ENCODE data around the gene CCNYL1.
"Not testable (repeated sequence)": the region's sequence is repeated elsewhere in the genome, so short reads cannot be mapped to it uniquely, and the experiment has no call there.

Gene CCNYL1

DNA sequence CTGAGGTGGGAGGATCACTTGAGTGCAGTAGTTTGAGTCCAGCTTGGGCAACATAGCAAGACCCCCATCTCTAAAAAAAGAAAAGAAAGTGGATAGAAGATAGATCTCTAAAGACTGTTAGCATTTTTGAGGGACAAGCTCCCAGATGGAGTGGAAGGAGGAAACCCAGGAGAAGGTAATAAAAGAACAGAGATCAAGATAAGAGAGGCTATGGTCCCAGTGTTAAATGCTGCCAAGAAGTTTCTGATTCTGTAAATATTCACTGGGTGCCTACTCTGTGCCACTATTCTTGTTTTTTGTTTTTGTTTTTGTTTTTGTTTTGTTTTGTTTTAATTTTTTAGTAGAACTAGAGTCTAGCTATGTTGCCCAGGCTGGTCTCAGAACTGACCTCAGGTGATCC lies 32.1 kb downstream of the CCNYL1 start:
- DNase-seq (ENCODE audit: low read depth, low spot score), result no peak
- TF ChIP-seq POLR2AphosphoS5 (IDR thresholded peaks at IDR 0.05; ENCODE audit: borderline replicate concordance, low read depth, low read length) (no peak), FOXP2 (optimal IDR thresholded peaks at IDR 0.05; ENCODE audit: control extremely low read depth, extremely low read length, insufficient read depth) (no peak), EZH2 (IDR thresholded peaks at IDR 0.05) (no peak)

DNA sequence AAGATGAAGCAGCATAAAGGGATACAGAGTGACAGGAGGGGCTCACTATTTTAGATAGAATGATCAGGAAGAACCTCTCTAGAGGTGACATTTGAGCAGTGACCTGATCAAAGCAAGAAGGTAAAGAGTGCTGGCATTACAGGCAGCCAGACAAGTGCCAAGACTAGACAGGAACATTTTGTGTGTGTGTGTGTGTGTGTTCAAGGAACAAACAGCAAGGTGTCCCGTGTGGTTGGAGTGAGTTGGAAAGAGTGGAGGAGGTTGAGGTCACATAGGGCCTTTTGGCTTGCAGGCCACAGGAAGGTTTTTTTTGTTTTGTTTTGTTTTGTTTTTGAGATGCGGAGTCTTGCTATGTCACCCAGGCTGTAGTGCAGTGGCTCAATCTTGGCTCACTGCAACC lies 32.6 kb downstream of the CCNYL1 start:
- no peak for TF ChIP-seq POLR2AphosphoS5 (IDR thresholded peaks at IDR 0.05; ENCODE audit: borderline replicate concordance, low read depth, low read length)
- TF ChIP-seq EZH2 (IDR thresholded peaks at IDR 0.05), result no peak
- TF ChIP-seq FOXP2 (optimal IDR thresholded peaks at IDR 0.05; ENCODE audit: control extremely low read depth, extremely low read length, insufficient read depth), result no peak
- Histone ChIP-seq H3K4me3 (no peak overlapping the region), H3K27ac (no peak overlapping the region), H3K36me3 (ENCODE audit: insufficient read depth, low read length) (no peaks in the 10 kb centered on the region), H3K9ac (ENCODE audit: insufficient read length) (no peak overlapping the region), H3K9me3 (ENCODE audit: low read depth, low read length) (no peaks in the 10 kb centered on the region)
- no peak for DNase-seq (ENCODE audit: low read depth, low spot score)

More for the DNA sequence above, 32.1 kb downstream of the CCNYL1 start:
- Histone ChIP-seq H3K4me3 (no peak overlapping the region), H3K36me3 (ENCODE audit: insufficient read depth, low read length) (no peaks in the 10 kb centered on the region), H3K27ac (no peak overlapping the region), H3K9me3 (ENCODE audit: low read depth, low read length) (no peaks in the 10 kb centered on the region), H3K9ac (ENCODE audit: insufficient read length) (no peak overlapping the region)

DNA sequence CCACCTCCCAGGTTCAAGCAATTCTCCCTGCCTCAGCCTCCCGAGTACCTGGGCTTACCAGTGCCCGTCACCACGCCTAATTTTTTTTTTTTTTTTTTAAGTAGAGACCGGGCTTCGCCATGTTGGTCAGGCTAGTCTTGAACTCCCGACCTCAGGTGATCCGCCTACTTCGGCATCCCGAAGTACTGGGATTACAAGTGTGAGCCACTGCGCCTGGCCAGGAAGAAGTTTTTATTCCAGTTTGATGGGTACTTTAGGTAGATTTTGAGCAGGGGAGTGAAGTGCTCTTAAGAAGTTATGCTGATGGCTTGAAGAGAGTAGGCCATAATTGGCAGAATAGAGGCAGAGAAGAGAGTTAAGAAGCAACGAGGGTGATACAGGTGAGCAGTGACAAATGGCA lies 33.0 kb downstream of the CCNYL1 start:
- no peak overlapping the region for H3K4me3 ChIP-seq
- TF ChIP-seq FOXP2 (optimal IDR thresholded peaks at IDR 0.05; ENCODE audit: control extremely low read depth, extremely low read length, insufficient read depth), result no peak
- no peak for TF ChIP-seq POLR2AphosphoS5 (IDR thresholded peaks at IDR 0.05; ENCODE audit: borderline replicate concordance, low read depth, low read length)
- TF ChIP-seq EZH2 (IDR thresholded peaks at IDR 0.05), result no peak
- H3K9ac ChIP-seq (ENCODE audit: insufficient read length), result no peak overlapping the region
- H3K27ac ChIP-seq, result no peak overlapping the region
- no peaks in the 10 kb centered on the region for H3K9me3 ChIP-seq (ENCODE audit: low read depth, low read length)
- no peaks in the 10 kb centered on the region for H3K36me3 ChIP-seq (ENCODE audit: insufficient read depth, low read length)
- no peak for DNase-seq (ENCODE audit: low read depth, low spot score)

DNA sequence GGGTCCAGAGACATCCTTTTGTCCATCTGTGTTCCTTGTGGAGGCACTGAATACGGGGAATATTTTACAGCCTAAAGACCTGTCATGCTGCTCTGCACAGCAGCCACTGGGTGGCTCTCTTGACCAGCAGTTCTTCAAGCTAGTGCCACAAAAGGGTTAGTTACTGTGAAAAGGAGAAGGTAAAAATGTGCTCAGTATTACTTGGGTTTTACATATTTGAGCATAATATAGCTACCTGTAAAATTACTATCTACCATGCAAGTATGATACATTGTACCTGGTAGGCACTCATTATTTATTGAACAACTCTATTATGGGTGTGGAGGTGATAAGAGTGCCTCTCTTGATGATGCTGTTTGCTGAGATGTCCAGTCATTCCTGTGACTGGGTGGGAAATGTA lies 34.7 kb downstream of the CCNYL1 start:
- TF ChIP-seq EZH2 (IDR thresholded peaks at IDR 0.05) (no peak), FOXP2 (optimal IDR thresholded peaks at IDR 0.05; ENCODE audit: control extremely low read depth, extremely low read length, insufficient read depth) (no peak), POLR2AphosphoS5 (IDR thresholded peaks at IDR 0.05; ENCODE audit: borderline replicate concordance, low read depth, low read length) (no peak)
- H3K27ac ChIP-seq, result no peak overlapping the region
- H3K4me3 ChIP-seq, result no peak overlapping the region
- no peaks in the 10 kb centered on the region for H3K36me3 ChIP-seq (ENCODE audit: insufficient read depth, low read length)
- no peak overlapping the region for H3K9ac ChIP-seq (ENCODE audit: insufficient read length)
- no peaks in the 10 kb centered on the region for H3K9me3 ChIP-seq (ENCODE audit: low read depth, low read length)
- DNase-seq (ENCODE audit: low read depth, low spot score), result no peak

DNA sequence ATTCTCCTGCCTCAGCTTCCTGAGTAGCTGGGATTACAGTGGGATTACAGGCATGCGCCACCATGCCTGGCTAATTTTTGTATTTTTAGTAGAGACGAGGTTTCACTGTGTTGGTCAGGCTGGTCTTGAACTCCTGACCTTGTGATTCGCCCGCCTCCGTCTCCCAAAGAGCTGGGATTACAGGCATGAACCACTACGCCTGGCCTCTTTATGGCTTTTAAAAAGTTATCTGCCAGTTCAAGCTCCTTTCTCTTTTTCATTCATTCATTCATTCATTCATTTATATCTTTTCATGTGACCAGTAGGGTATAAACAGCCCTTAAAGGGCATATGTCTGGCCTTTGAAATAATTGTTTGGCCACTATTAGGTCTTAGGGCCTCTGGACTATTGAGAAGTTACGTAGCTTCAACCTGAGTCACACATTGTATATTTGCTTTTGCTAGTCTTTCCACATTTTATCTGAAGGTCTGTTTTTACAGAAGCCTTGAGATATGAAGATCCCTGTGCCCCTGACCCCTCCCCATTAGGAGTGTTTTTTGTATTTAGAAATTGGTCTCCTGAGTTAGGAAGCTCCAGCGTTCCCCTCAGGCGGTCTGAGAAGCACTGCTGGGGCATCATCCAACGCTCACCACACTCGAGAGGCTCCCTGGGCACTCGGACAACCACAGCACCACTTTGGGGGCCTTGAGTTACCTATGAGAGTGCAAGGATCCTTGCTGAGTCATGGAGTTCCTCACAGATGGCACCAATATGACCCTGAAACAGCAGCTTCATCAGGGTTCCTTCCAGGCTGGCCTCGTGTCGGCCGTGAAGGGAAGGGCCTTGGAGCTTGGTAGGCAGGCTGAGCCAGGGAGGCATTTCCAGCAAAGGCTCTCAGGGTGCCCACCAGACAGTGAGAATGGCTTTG lies 36.5 kb downstream of the CCNYL1 start:
- Histone ChIP-seq H3K9ac (ENCODE audit: insufficient read length) (no peak overlapping the region), H3K4me3 (no peak overlapping the region), H3K36me3 (ENCODE audit: insufficient read depth, low read length) (no peaks in the 10 kb centered on the region), H3K27ac (no peak overlapping the region), H3K9me3 (ENCODE audit: low read depth, low read length) (no peaks in the 10 kb centered on the region)
- DNase-seq (ENCODE audit: low read depth, low spot score), result no peak
- no peak for TF ChIP-seq FOXP2 (optimal IDR thresholded peaks at IDR 0.05; ENCODE audit: control extremely low read depth, extremely low read length, insufficient read depth)
- TF ChIP-seq EZH2 (IDR thresholded peaks at IDR 0.05), result no peak
- TF ChIP-seq POLR2AphosphoS5 (IDR thresholded peaks at IDR 0.05; ENCODE audit: borderline replicate concordance, low read depth, low read length), result no peak

DNA sequence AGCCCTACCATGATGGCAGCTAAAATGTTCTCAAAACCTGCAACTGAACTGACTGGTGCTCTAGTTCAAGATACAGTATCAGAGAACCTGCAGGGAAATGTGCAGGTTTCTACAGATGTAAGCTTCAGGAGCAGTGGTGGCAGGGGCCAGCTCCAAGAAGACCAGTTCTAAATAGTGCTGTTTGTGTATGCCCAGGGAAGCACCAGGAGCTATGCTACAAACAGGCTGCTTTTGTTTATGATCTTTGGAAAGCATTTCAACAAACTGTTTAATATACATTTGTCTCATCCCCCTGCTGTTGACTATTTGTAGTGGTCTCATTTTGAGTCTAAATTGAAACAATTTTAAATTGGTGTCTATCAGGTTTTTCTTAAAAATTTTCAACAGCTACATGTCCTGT lies 37.6 kb downstream of the CCNYL1 start:
- no peak for DNase-seq (ENCODE audit: low read depth, low spot score)
- no peak overlapping the region for H3K9ac ChIP-seq (ENCODE audit: insufficient read length)
- H3K9me3 ChIP-seq (ENCODE audit: low read depth, low read length), result no peaks in the 10 kb centered on the region
- H3K27ac ChIP-seq, result no peak overlapping the region
- H3K4me3 ChIP-seq, result no peak overlapping the region
- TF ChIP-seq FOXP2 (optimal IDR thresholded peaks at IDR 0.05; ENCODE audit: control extremely low read depth, extremely low read length, insufficient read depth), result no peak
- no peak for TF ChIP-seq EZH2 (IDR thresholded peaks at IDR 0.05)
- TF ChIP-seq POLR2AphosphoS5 (IDR thresholded peaks at IDR 0.05; ENCODE audit: borderline replicate concordance, low read depth, low read length), result no peak
- H3K36me3 ChIP-seq (ENCODE audit: insufficient read depth, low read length), result no peaks in the 10 kb centered on the region

DNA sequence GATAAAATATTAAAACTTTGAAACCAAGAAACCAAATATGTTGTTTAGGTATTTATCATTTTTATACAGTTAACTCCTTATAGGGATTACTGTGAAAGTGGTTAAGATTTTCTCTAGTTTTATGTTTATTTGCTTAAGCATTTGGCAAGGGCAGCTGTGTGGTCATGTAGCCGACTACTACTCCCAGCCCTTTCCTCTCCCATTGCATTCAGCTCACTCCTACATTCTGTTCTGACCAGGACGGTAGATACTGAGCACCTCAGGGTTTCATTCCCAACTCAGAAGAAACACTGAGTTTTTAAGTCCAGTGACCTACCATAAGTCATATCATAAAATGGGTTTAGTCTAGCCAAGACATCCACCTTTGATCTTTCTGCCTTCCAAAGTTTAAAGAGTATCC lies 38.4 kb downstream of the CCNYL1 start:
- Histone ChIP-seq H3K9me3 (ENCODE audit: low read depth, low read length) (no peaks in the 10 kb centered on the region), H3K36me3 (ENCODE audit: insufficient read depth, low read length) (no peaks in the 10 kb centered on the region), H3K4me3 (no peak overlapping the region), H3K27ac (no peak overlapping the region), H3K9ac (ENCODE audit: insufficient read length) (no peak overlapping the region)
- DNase-seq (ENCODE audit: low read depth, low spot score), result no peak
- TF ChIP-seq FOXP2 (optimal IDR thresholded peaks at IDR 0.05; ENCODE audit: control extremely low read depth, extremely low read length, insufficient read depth) (no peak), EZH2 (IDR thresholded peaks at IDR 0.05) (no peak), POLR2AphosphoS5 (IDR thresholded peaks at IDR 0.05; ENCODE audit: borderline replicate concordance, low read depth, low read length) (no peak)

DNA sequence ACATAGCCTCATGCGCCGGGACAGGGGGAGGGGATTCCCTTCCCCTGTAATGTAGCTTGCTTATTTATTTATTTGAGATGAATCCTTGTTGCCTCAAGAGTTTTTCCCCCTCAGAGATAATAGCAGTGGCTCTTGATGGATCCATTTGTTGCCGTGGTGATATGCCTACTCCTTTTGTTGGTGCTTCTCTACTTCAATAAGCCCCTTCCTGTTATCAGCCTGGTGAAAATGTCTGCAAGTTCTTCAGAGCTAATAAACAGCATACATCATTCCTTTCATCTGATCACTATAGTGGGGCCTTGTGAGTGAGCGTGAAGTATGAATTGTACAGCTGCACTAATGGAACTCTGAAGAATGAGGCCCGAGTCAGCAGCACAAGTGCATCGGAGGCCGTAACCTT lies 38.9 kb downstream of the CCNYL1 start:
- TF ChIP-seq FOXP2 (optimal IDR thresholded peaks at IDR 0.05; ENCODE audit: control extremely low read depth, extremely low read length, insufficient read depth), result no peak
- no peaks in the 10 kb centered on the region for H3K9me3 ChIP-seq (ENCODE audit: low read depth, low read length)
- no peak for DNase-seq (ENCODE audit: low read depth, low spot score)
- H3K36me3 ChIP-seq (ENCODE audit: insufficient read depth, low read length), result no peaks in the 10 kb centered on the region
- H3K4me3 ChIP-seq, result no peak overlapping the region
- H3K9ac ChIP-seq (ENCODE audit: insufficient read length), result no peak overlapping the region
- no peak overlapping the region for H3K27ac ChIP-seq

DNA sequence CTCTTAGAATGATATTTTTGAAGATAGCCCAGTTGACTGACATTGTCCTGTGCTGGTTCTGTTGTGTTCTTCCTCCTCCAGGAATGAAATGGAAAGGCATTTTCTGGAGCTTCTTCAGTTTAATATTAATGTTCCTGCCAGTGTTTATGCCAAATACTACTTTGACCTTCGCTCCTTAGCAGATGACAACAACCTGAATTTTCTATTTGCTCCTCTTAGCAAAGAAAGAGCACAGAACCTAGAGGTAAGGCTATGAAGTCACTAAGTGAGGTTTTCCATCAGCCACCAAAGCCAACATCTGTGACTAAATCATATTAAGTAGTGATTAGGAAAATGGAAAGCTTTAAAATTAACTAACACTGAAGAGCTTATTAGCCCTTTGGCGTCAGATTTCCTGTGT lies 39.4 kb downstream of the CCNYL1 start:
- Histone ChIP-seq H3K27ac (no peak overlapping the region), H3K9ac (ENCODE audit: insufficient read length) (no peak overlapping the region), H3K9me3 (ENCODE audit: low read depth, low read length) (no peaks in the 10 kb centered on the region), H3K36me3 (ENCODE audit: insufficient read depth, low read length) (no peaks in the 10 kb centered on the region), H3K4me3 (no peak overlapping the region)
- TF ChIP-seq POLR2AphosphoS5 (IDR thresholded peaks at IDR 0.05; ENCODE audit: borderline replicate concordance, low read depth, low read length) (no peak), EZH2 (IDR thresholded peaks at IDR 0.05) (no peak), FOXP2 (optimal IDR thresholded peaks at IDR 0.05; ENCODE audit: control extremely low read depth, extremely low read length, insufficient read depth) (no peak)
- no peak for DNase-seq (ENCODE audit: low read depth, low spot score)

DNA sequence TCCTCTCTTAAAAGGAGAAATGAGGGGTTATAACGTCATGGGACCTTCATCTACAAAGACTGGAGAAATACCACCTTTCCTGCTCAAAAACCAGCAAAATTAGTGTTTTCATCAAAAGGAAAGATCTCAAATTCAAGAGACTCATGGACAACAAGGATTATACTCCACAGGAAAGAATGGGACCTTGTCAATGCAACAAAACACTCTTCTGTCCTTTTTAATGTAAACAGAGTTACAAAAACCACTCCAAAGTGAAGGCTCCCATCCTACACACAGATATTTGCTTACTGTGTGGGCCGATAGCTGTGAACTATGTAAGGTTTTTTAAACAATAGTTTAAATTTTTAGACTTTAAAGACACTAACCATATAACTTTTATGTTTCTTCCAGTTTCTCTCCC lies 42.2 kb downstream of the CCNYL1 start:
- H3K9me3 ChIP-seq (ENCODE audit: low read depth, low read length); H3K4me3 ChIP-seq; DNase-seq (ENCODE audit: low read depth, low spot score); H3K36me3 ChIP-seq (ENCODE audit: insufficient read depth, low read length); H3K27ac ChIP-seq; H3K9ac ChIP-seq (ENCODE audit: insufficient read length): not testable (repeated sequence)
